Colonic mucosa (tissue), 4 donors: Measurements from ENCODE around the gene ITGB8. TPM values are rescaled to one million over a fixed set of nuclear protein-coding genes. Genes with fewer than 3 reads are reported as not detected.
"Not testable (repeated sequence)": the region's sequence is repeated elsewhere in the genome, so short reads cannot be mapped to it uniquely, and the experiment has no call there.

Source experiments
- DNase-seq: peaks from one replicate; pipeline ENCODE4 v3.0.0-alpha.2; 2020
- H3K27ac ChIP-seq: fragments of 200-600 bp; one replicate; pipeline ENCODE4 v1.8.0; 2021
- H3K27me3 ChIP-seq: fragments of 200-600 bp; one replicate; pipeline ENCODE4 v1.8.0; 2021
- H3K36me3 ChIP-seq: fragments of 200-600 bp; one replicate; pipeline ENCODE4 v1.8.0; 2021
- H3K4me1 ChIP-seq: fragments of 200-600 bp; one replicate; pipeline ENCODE4 v1.8.0; 2021; ENCODE audit warnings: mild to moderate bottlenecking
- H3K4me3 ChIP-seq: fragments of 200-600 bp; one replicate; pipeline ENCODE4 v1.8.0; 2021
- H3K9ac ChIP-seq, 2 donors: one replicate each; pipeline ENCODE4 v1.7.0; 2013; ENCODE audit warnings: control low read depth in 2 of 2, low read depth in 2 of 2, low read length in 2 of 2
- H3K9me3 ChIP-seq: fragments of 200-600 bp; one replicate; pipeline ENCODE4 v1.8.0; 2021
- CTCF ChIP-seq: fragments of 200-600 bp; IDR thresholded peaks from one replicate; pipeline ENCODE4 v1.8.0; 2022; ENCODE audit warnings: antibody characterized with exemption, mild to moderate bottlenecking
- intact Hi-C: fragments of 100-400 bp; cut with DNase I; formaldehyde crosslinking; loops from one replicate; pipeline ENCODE4 v1.14.1; 2022
- total RNA-seq, 2 donors: library from RNA; stranded (reverse); fragmentation: NEBNext Ultra II Directional in 1 of 2; extraction: Animal tissue kit (Norgen Biotek cat#: 25700) in 1 of 2; gene quantifications; one replicate each; pipeline ENCODE4 v1.2.1, GENCODE V29; 2021
- donor health status: healthy.
- donor health status: DM: no; HTN: no; CAD: no.
- donor health status: DM: no; HTN: no; CAD: no.

Gene ITGB8
- total RNA-seq, 2 donors from 2014 or later, result 7.3 to 8.1 TPM

- Histone ChIP-seq H3K27me3 (no peaks in the 10 kb centered on the region), H3K9me3 (no peaks in the 10 kb centered on the region), H3K27ac (no peak overlapping the region), H3K4me1 (no peaks in the 10 kb centered on the region), H3K4me3 (no peak overlapping the region), H3K36me3 (no peaks in the 10 kb centered on the region), H3K9ac (no peak overlapping the region)
- TF ChIP-seq CTCF, result no peak
- DNase-seq, result no peak
- intact Hi-C loops, result no loop called here
Observed at GRCh38 chr7:20296901-20297300, 33.8 kb upstream of the ITGB8 start.

- Histone ChIP-seq H3K4me1 (no peaks in the 10 kb centered on the region), H3K4me3 (no peak overlapping the region), H3K9ac (no peak overlapping the region), H3K27ac (no peak overlapping the region), H3K36me3 (no peaks in the 10 kb centered on the region), H3K27me3 (no peaks in the 10 kb centered on the region), H3K9me3 (no peaks in the 10 kb centered on the region)
- DNase-seq, result no peak
- intact Hi-C loops, result no loop called here
- TF ChIP-seq CTCF, result no peak
Observed at GRCh38 chr7:20298486-20298901, 32.2 kb upstream of the ITGB8 start.

GRCh38 chr7:20299145-20299544 is 31.6 kb upstream of the ITGB8 start:
- H3K9me3 ChIP-seq, result no peaks in the 10 kb centered on the region
- no peaks in the 10 kb centered on the region for H3K36me3 ChIP-seq
- intact Hi-C loops, result no loop called here
- H3K4me3 ChIP-seq, result no peak overlapping the region
- no peak overlapping the region for H3K9ac ChIP-seq
- TF ChIP-seq CTCF, result no peak
- H3K27ac ChIP-seq, result no peak overlapping the region
- H3K4me1 ChIP-seq, result no peaks in the 10 kb centered on the region
- no peaks in the 10 kb centered on the region for H3K27me3 ChIP-seq
- DNase-seq, result no peak

GRCh38 chr7:20299647-20300312 is 30.9 kb upstream of the ITGB8 start:
- no peak overlapping the region for H3K9ac ChIP-seq
- no peak overlapping the region for H3K4me3 ChIP-seq
- no peaks in the 10 kb centered on the region for H3K4me1 ChIP-seq
- intact Hi-C loops, result no loop called here
- no peak for DNase-seq
- H3K36me3 ChIP-seq, result no peaks in the 10 kb centered on the region
- TF ChIP-seq CTCF, result no peak
- no peaks in the 10 kb centered on the region for H3K27me3 ChIP-seq
- no peak overlapping the region for H3K27ac ChIP-seq
- H3K9me3 ChIP-seq, result no peaks in the 10 kb centered on the region

- TF ChIP-seq CTCF, result no peak
- no peaks in the 10 kb centered on the region for H3K9me3 ChIP-seq
- no peak overlapping the region for H3K4me3 ChIP-seq
- intact Hi-C loops, result no loop called here
- DNase-seq, result no peak
- H3K36me3 ChIP-seq, result no peaks in the 10 kb centered on the region
- no peak overlapping the region for H3K9ac ChIP-seq
- no peaks in the 10 kb centered on the region for H3K27me3 ChIP-seq
- no peaks in the 10 kb centered on the region for H3K4me1 ChIP-seq
- no peak overlapping the region for H3K27ac ChIP-seq
Observed at GRCh38 chr7:20301311-20301939, 29.3 kb upstream of the ITGB8 start.

GRCh38 chr7:20302300-20302699 is 28.4 kb upstream of the ITGB8 start:
- H3K4me1 ChIP-seq, H3K4me3 ChIP-seq, H3K36me3 ChIP-seq, H3K9me3 ChIP-seq, H3K9ac ChIP-seq, intact Hi-C loops, DNase-seq, H3K27ac ChIP-seq, H3K27me3 ChIP-seq: not testable (repeated sequence)
